KMS-11 (cell line): ENCODE data around the gene FEN1.

Experiments
- H2AFZ ChIP-seq: fragments of 200-600 bp; sonication (generic); 2 replicates; pipeline ENCODE4 v1.6.1; 2016; ENCODE audit warnings: antibody characterized with exemption, mixed run types, low read depth
- H3K27ac ChIP-seq: fragments of 200-600 bp; sonication (generic); 2 replicates; pipeline ENCODE4 v1.6.1; 2016; ENCODE audit warnings: mild to moderate bottlenecking, mixed run types
- H3K27me3 ChIP-seq: fragments of 200-600 bp; sonication (generic); 2 replicates; pipeline ENCODE4 v1.6.1; 2017; ENCODE audit warnings: mild to moderate bottlenecking, low read depth, mixed run types, moderate library complexity; ENCODE audit not compliant: insufficient read depth
- H3K36me3 ChIP-seq: fragments of 200-600 bp; sonication (generic); 2 replicates; pipeline ENCODE4 v1.6.1; 2017; ENCODE audit warnings: mild to moderate bottlenecking, mixed run types; ENCODE audit not compliant: insufficient read depth
- H3K4me1 ChIP-seq: fragments of 200-600 bp; sonication (generic); 2 replicates; pipeline ENCODE4 v1.6.1; 2016; ENCODE audit warnings: mild to moderate bottlenecking, low read depth, mixed run types; ENCODE audit not compliant: poor library complexity, severe bottlenecking
- H3K4me2 ChIP-seq: fragments of 200-600 bp; sonication (generic); 2 replicates; pipeline ENCODE4 v1.7.0; 2016; ENCODE audit warnings: mild to moderate bottlenecking, mixed run types
- H3K4me3 ChIP-seq: fragments of 200-600 bp; sonication (generic); IDR thresholded peaks from 2 replicates; pipeline ENCODE4 v1.6.1; 2017; ENCODE audit warnings: low read depth, low read length, mixed read lengths; ENCODE audit not compliant: insufficient read depth
- H3K79me2 ChIP-seq: fragments of 200-600 bp; sonication (generic); 2 replicates; pipeline ENCODE4 v1.6.1; 2016; ENCODE audit warnings: low read depth, mixed run types; ENCODE audit not compliant: insufficient read depth
- H3K9ac ChIP-seq: fragments of 200-600 bp; sonication (generic); 2 replicates; pipeline ENCODE4 v1.6.1; 2016; ENCODE audit warnings: mild to moderate bottlenecking, mixed run types
- H4K20me1 ChIP-seq: fragments of 200-600 bp; sonication (generic); 2 replicates; pipeline ENCODE4 v1.6.1; 2016; ENCODE audit warnings: mild to moderate bottlenecking, mixed run types; ENCODE audit not compliant: insufficient read depth
- CTCF ChIP-seq: fragments of 200-600 bp; sonication (generic); conservative IDR thresholded peaks from 2 replicates; pipeline ENCODE4 v1.6.1; 2017; ENCODE audit warnings: low read depth, mild to moderate bottlenecking, antibody characterized with exemption, low read length, moderate library complexity, mixed read lengths

The FEN1 gene

GRCh38 chr11:61752925-61753521 is 39.7 kb upstream of the FEN1 start:
- Histone ChIP-seq H3K4me3 (no peak overlapping the region), H3K27me3 (peaks cover 17% of the 10 kb centered on the region; the same call in 1 of the 2 replicates), H3K4me1 (peaks cover 8% of the 10 kb centered on the region), H3K4me2 (peak overlapping the region; percentile 42; the same call in 1 of the 2 replicates), H3K27ac (no peak overlapping the region), H2AFZ (peak overlapping the region; percentile 30; the same call in 1 of the 2 replicates), H3K9ac (no peak overlapping the region), H3K79me2 (no peaks in the 10 kb centered on the region), H4K20me1 (no peaks in the 10 kb centered on the region), H3K36me3 (no peaks in the 10 kb centered on the region)
- no peak for TF ChIP-seq CTCF

GRCh38 chr11:61753672-61754071 is 39.0 kb upstream of the FEN1 start:
- Histone ChIP-seq H2AFZ (no peak overlapping the region), H3K4me2 (no peak overlapping the region), H4K20me1 (no peaks in the 10 kb centered on the region), H3K79me2 (no peaks in the 10 kb centered on the region), H3K4me1 (peaks cover 8% of the 10 kb centered on the region), H3K36me3 (no peaks in the 10 kb centered on the region), H3K27me3 (peaks cover 17% of the 10 kb centered on the region; the same call in 1 of the 2 replicates), H3K27ac (no peak overlapping the region), H3K9ac (no peak overlapping the region), H3K4me3 (no peak overlapping the region)
- no peak for TF ChIP-seq CTCF

- H3K9ac ChIP-seq, result no peak overlapping the region
- no peak overlapping the region for H3K4me2 ChIP-seq
- no peaks in the 10 kb centered on the region for H3K36me3 ChIP-seq
- H3K27me3 ChIP-seq, result peaks cover 17% of the 10 kb centered on the region; the same call in 1 of the 2 replicates
- H3K27ac ChIP-seq, result no peak overlapping the region
- H3K4me1 ChIP-seq, result peaks cover 8% of the 10 kb centered on the region
- no peak overlapping the region for H2AFZ ChIP-seq
- H4K20me1 ChIP-seq, result no peaks in the 10 kb centered on the region
- no peak overlapping the region for H3K4me3 ChIP-seq
- no peak for TF ChIP-seq CTCF
- no peaks in the 10 kb centered on the region for H3K79me2 ChIP-seq
Measured at GRCh38 chr11:61754534-61755482, 37.9 kb upstream of the FEN1 start.

- Histone ChIP-seq H3K4me1 (peaks cover 8% of the 10 kb centered on the region), H3K36me3 (no peaks in the 10 kb centered on the region), H3K9ac (no peak overlapping the region), H2AFZ (no peak overlapping the region), H3K4me2 (no peak overlapping the region), H3K79me2 (no peaks in the 10 kb centered on the region), H4K20me1 (no peaks in the 10 kb centered on the region), H3K4me3 (no peak overlapping the region), H3K27me3 (peaks cover 16% of the 10 kb centered on the region; the same call in 1 of the 2 replicates), H3K27ac (no peak overlapping the region)
- TF ChIP-seq CTCF, result no peak
Measured at GRCh38 chr11:61756147-61756451, 36.6 kb upstream of the FEN1 start.
